Skeletal muscle satellite cell (primary cell): ENCODE data around the gene OLIG1.

Experiments
- H3K27me3 ChIP-seq: 2 replicates; pipeline ENCODE4 v1.7.0; 2013; ENCODE audit warnings: low read length; ENCODE audit not compliant: control insufficient read depth, insufficient read depth
- H3K36me3 ChIP-seq: 2 replicates; pipeline ENCODE4 v1.7.0; 2013; ENCODE audit warnings: mild to moderate bottlenecking, control low read depth, low read length; ENCODE audit not compliant: insufficient read depth
- H3K4me1 ChIP-seq: 2 replicates; pipeline ENCODE4 v1.7.0; 2013; ENCODE audit warnings: low read length; ENCODE audit not compliant: control insufficient read depth, insufficient read depth
- H3K4me2 ChIP-seq: 2 replicates; pipeline ENCODE4 v1.7.0; 2013; ENCODE audit warnings: mild to moderate bottlenecking, low read length
- H3K4me3 ChIP-seq: 2 replicates; pipeline ENCODE4 v1.7.0; 2013; ENCODE audit warnings: low read length
- H3K9ac ChIP-seq: 2 replicates; pipeline ENCODE4 v1.7.0; 2013; ENCODE audit warnings: mild to moderate bottlenecking, low read depth, low read length, moderate library complexity
- H3K9me3 ChIP-seq: replicated peaks from 2 replicates; pipeline ENCODE4 v1.7.0; 2013; ENCODE audit warnings: mild to moderate bottlenecking, control low read depth, low read length

The OLIG1 gene

GRCh38 chr21:33051925-33052324 lies 18.0 kb upstream of the OLIG1 start:
- H3K4me3 ChIP-seq, result no peak overlapping the region

GRCh38 chr21:33053951-33054350 lies 16.0 kb upstream of the OLIG1 start:
- Histone ChIP-seq H3K36me3 (no peaks in the 10 kb centered on the region), H3K27me3 (peaks cover 60% of the 10 kb centered on the region), H3K4me1 (no peaks in the 10 kb centered on the region), H3K9ac (no peak overlapping the region), H3K4me3 (no peak overlapping the region), H3K9me3 (no peaks in the 10 kb centered on the region), H3K4me2 (no peak overlapping the region)

More at GRCh38 chr21:33051925-33052324, 18.0 kb upstream of the OLIG1 start:
- H3K9ac ChIP-seq, result no peak overlapping the region
- H3K27me3 ChIP-seq, result peaks cover 56% of the 10 kb centered on the region
- H3K4me2 ChIP-seq, result no peak overlapping the region
- H3K36me3 ChIP-seq, result no peaks in the 10 kb centered on the region
- H3K4me1 ChIP-seq, result peaks cover 3% of the 10 kb centered on the region
- H3K9me3 ChIP-seq, result no peaks in the 10 kb centered on the region

- Histone ChIP-seq H3K4me3 (no peak overlapping the region), H3K27me3 (peaks cover 75% of the 10 kb centered on the region), H3K4me2 (no peak overlapping the region), H3K9ac (no peak overlapping the region), H3K4me1 (no peaks in the 10 kb centered on the region), H3K9me3 (no peaks in the 10 kb centered on the region), H3K36me3 (no peaks in the 10 kb centered on the region)
Measured at GRCh38 chr21:33055991-33056390, 13.9 kb upstream of the OLIG1 start.

DNA sequence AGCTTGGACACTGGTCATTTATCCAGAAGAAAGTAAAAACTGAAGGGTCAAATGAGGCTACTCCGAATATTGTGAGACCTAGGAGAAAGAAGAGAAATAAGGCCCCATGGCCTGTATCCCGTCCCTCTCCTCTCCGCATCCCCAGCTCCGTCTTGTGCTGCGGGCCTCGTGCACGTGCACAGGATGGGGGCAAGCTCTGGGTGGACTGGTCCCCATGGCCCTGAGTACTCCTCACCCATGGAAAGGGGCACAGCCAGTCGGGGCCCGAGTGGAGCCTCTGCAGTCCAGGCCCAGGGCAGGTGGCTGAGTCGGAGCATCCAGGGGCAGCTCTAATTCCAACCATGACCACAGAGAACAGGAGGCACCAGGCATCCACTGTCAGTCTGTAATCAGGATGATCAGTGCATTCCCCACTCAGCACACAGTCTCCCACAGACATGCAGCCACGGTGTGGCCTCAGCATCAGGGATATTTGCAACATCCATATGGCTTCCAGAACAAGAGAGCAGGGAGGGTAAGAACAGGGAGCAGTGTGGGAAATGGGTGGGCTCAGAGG lies 12.5 kb upstream of the OLIG1 start:
- peaks cover 66% of the 10 kb centered on the region for H3K27me3 ChIP-seq
- H3K36me3 ChIP-seq, result no peaks in the 10 kb centered on the region
- H3K4me1 ChIP-seq, result no peaks in the 10 kb centered on the region
- no peak overlapping the region for H3K4me2 ChIP-seq
- no peak overlapping the region for H3K9ac ChIP-seq
- no peaks in the 10 kb centered on the region for H3K9me3 ChIP-seq
- H3K4me3 ChIP-seq, result no peak overlapping the region

DNA sequence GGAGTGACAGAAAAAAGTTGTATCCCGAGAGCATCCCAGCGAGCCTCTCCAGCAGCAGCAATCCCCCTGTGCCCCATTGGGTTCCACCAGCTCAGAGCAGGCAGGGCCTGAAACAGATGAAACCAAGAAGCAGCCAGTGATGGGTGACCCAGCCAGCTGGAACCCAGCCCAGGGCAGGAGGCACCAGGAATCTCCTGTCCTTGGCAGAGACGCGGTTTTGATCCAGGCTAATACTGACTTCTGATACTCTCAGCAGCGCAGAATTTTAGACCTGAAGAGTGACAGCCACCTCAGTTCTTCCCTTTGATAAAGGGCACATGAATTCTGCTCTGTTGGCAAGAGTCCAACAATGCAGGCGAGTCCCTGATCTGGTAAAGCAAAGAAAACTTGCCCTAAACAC lies 11.4 kb upstream of the OLIG1 start:
- H3K4me3 ChIP-seq, result no peak overlapping the region
- peaks cover 59% of the 10 kb centered on the region for H3K27me3 ChIP-seq
- H3K9me3 ChIP-seq, result no peaks in the 10 kb centered on the region
- no peaks in the 10 kb centered on the region for H3K4me1 ChIP-seq
- H3K9ac ChIP-seq, result no peak overlapping the region
- H3K4me2 ChIP-seq, result no peak overlapping the region
- no peaks in the 10 kb centered on the region for H3K36me3 ChIP-seq

DNA sequence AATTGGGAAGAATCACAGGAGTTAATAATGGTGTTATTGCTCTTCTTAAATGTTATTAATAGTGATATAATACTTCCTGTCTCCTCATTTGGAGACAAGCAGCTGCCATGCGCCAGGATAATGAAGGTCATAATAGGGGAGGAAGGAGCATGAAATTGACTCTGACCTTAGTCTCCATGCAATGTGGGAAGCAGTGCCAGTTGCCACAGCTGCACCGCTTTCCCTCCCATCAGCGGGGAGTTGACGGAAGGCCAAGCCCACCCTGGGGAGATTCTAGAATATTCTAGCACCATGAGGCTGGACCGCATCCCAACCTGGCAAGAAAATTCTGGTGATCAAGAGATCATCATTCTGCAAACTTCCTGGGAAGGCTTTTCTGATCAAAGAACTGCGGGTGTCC lies 11.0 kb upstream of the OLIG1 start:
- no peak overlapping the region for H3K4me3 ChIP-seq
- H3K9me3 ChIP-seq, result no peaks in the 10 kb centered on the region
- H3K36me3 ChIP-seq, result no peaks in the 10 kb centered on the region
- H3K9ac ChIP-seq, result no peak overlapping the region
- H3K27me3 ChIP-seq, result peaks cover 59% of the 10 kb centered on the region
- no peaks in the 10 kb centered on the region for H3K4me1 ChIP-seq
- no peak overlapping the region for H3K4me2 ChIP-seq

- Histone ChIP-seq H3K36me3 (no peaks in the 10 kb centered on the region), H3K4me3 (no peak overlapping the region), H3K4me1 (no peaks in the 10 kb centered on the region), H3K9me3 (no peaks in the 10 kb centered on the region), H3K9ac (no peak overlapping the region), H3K27me3 (peaks cover 59% of the 10 kb centered on the region), H3K4me2 (no peak overlapping the region)
Measured at GRCh38 chr21:33059380-33059841, 10.5 kb upstream of the OLIG1 start.

DNA sequence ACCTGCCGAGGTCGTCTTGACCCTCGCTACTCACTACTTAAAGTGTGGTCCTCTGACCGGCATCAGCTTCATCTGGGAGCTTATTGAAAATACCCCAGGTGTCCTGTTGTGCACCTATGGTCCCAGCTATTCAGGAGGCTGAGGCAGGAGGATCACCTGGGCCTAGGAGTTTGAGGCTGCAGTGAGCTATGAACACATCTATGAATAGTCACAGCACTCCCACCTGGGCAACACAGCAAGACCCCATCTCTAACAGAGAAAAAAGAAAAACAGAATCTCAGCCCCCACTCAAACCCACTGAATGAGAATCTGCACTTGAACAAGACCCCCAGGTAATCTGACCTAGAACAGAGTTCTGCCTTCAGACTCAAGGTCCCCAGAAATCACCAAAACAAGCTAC lies 8.7 kb upstream of the OLIG1 start:
- no peak overlapping the region for H3K4me3 ChIP-seq
- H3K4me2 ChIP-seq, result no peak overlapping the region
- H3K27me3 ChIP-seq, result peaks cover 71% of the 10 kb centered on the region
- H3K4me1 ChIP-seq, result no peaks in the 10 kb centered on the region
- H3K9me3 ChIP-seq, result no peaks in the 10 kb centered on the region
- no peak overlapping the region for H3K9ac ChIP-seq
- H3K36me3 ChIP-seq, result no peaks in the 10 kb centered on the region

DNA sequence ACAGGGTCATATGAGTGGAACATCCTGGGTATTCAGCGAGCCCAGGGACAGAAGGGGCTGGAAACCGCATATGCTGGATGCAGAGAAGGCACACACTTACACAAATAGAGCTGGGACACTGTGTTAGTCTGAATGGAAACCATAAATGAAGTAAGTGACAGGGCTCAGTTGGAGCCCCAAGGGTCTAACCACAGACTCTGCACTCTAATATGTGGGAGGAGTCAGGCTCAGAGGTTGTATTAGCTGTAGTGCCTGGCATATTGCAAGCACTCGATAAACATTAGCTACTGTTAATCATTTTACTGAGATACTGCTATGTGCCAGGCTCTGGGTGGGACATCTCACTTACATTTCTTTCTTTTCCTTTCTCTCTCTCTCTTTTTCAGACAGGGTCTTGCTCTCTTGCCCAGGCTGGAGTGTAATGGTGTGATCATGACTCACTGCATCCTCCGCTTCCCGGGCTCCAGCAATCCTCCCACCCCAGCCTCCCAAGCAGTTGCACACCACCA lies 6.5 kb upstream of the OLIG1 start:
- no peak overlapping the region for H3K4me3 ChIP-seq
- no peak overlapping the region for H3K4me2 ChIP-seq
- peaks cover 77% of the 10 kb centered on the region for H3K27me3 ChIP-seq
- no peaks in the 10 kb centered on the region for H3K36me3 ChIP-seq
- no peak overlapping the region for H3K9ac ChIP-seq
- H3K4me1 ChIP-seq, result no peaks in the 10 kb centered on the region
- no peaks in the 10 kb centered on the region for H3K9me3 ChIP-seq

GRCh38 chr21:33063907-33064622 lies 5.9 kb upstream of the OLIG1 start:
- Histone ChIP-seq H3K4me3 (no peak overlapping the region), H3K36me3 (no peaks in the 10 kb centered on the region), H3K4me1 (no peaks in the 10 kb centered on the region), H3K27me3 (peaks cover 77% of the 10 kb centered on the region), H3K9ac (no peak overlapping the region), H3K4me2 (no peak overlapping the region), H3K9me3 (no peaks in the 10 kb centered on the region)

DNA sequence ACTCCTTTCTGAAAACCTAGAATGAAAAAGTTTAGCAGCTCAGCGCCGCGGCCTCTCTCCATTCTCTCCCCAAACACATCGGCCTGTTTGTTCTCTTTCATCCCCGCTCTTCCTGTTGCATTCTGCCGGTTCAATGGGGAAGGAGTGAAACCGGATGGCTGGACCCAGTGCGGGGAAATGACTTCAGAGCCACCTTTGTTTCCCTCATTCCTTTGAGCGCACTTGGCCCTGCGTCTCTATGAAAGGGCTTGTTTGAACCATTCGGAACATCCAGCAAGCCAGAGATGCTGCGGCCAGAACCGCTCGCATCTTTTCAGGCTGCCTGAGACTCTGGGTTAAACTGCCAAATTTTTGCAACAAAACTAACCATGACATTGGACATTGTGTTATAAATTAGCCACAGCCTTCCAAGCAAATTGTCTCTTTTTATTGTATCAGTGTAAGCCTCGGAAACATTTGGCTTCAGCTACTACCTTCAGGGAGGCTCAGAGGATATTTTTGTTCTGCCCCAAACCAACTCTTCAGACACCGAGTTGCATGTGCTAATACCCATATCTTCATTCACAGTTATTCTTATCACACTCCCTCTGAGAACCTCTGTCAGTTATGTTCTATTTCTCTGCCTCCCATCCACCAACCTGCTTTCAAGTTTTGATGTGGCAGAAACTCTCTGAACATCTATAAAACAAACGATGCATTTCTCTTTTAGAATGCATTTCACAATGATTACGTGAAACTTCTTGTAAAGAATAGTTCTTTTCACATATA lies 5.1 kb upstream of the OLIG1 start:
- Histone ChIP-seq H3K4me2 (no peak overlapping the region), H3K27me3 (peaks cover 77% of the 10 kb centered on the region), H3K4me1 (no peaks in the 10 kb centered on the region), H3K9ac (no peak overlapping the region), H3K4me3 (no peak overlapping the region), H3K9me3 (no peaks in the 10 kb centered on the region), H3K36me3 (no peaks in the 10 kb centered on the region)
